HG03097 (cell line): Measurements from ENCODE around the gene EZH2.

Experiments used
- ATAC-seq: cut with Tn5 transposase; IDR thresholded peaks from one replicate; pipeline ENCODE4 v1.9.1; 2021; ENCODE audit not compliant: unreplicated experiment, low FRiP score

EZH2 gene

GRCh38 chr7:148862481-148862880, 21.6 kb downstream of the EZH2 start:
- no peak for ATAC-seq

- no peak for ATAC-seq
Measured at GRCh38 chr7:148858489-148858888, 25.6 kb downstream of the EZH2 start.

GRCh38 chr7:148856891-148857290, 27.2 kb downstream of the EZH2 start:
- no peak for ATAC-seq

- ATAC-seq = no peak
Measured at GRCh38 chr7:148856578-148856881, 27.6 kb downstream of the EZH2 start.

- ATAC-seq = no peak
Measured at GRCh38 chr7:148854983-148855382, 29.1 kb downstream of the EZH2 start.

- ATAC-seq = no peak
Measured at GRCh38 chr7:148852272-148852671, 31.8 kb downstream of the EZH2 start.

GRCh38 chr7:148850564-148850963, 33.5 kb downstream of the EZH2 start:
- no peak for ATAC-seq

- ATAC-seq = no peak
Measured at GRCh38 chr7:148849393-148850098, 34.5 kb downstream of the EZH2 start.

- ATAC-seq = no peak
Measured at GRCh38 chr7:148847815-148848734, 36.0 kb downstream of the EZH2 start.

- ATAC-seq = no peak
Measured at GRCh38 chr7:148838905-148839304, 45.2 kb downstream of the EZH2 start.

GRCh38 chr7:148835854-148836253, 48.2 kb downstream of the EZH2 start:
- ATAC-seq = no peak

- ATAC-seq = no peak
Measured at GRCh38 chr7:148834605-148835004, 49.5 kb downstream of the EZH2 start.

GRCh38 chr7:148831782-148832181, 52.3 kb downstream of the EZH2 start:
- no peak for ATAC-seq

GRCh38 chr7:148830897-148831692, 53.0 kb downstream of the EZH2 start:
- ATAC-seq = no peak

- no peak for ATAC-seq
Measured at GRCh38 chr7:148828965-148829364, 55.1 kb downstream of the EZH2 start.

- no peak for ATAC-seq
Measured at GRCh38 chr7:148825338-148825737, 58.8 kb downstream of the EZH2 start.

- no peak for ATAC-seq
Measured at GRCh38 chr7:148824864-148825263, 59.2 kb downstream of the EZH2 start.

GRCh38 chr7:148821422-148821821, 62.7 kb downstream of the EZH2 start:
- ATAC-seq = no peak

GRCh38 chr7:148819697-148820360, 64.3 kb downstream of the EZH2 start:
- ATAC-seq = no peak

- ATAC-seq = no peak
Measured at GRCh38 chr7:148815612-148816011, 68.5 kb downstream of the EZH2 start.
